Measurements from ENCODE around the gene PARM1. TPM values are rescaled to one million over a fixed set of nuclear protein-coding genes. Genes with fewer than 3 reads are reported as not detected.

Gene PARM1
- polyA plus RNA-seq, 3 donors: 0.06 to 0.54 (median 0.27) TPM

DNA sequence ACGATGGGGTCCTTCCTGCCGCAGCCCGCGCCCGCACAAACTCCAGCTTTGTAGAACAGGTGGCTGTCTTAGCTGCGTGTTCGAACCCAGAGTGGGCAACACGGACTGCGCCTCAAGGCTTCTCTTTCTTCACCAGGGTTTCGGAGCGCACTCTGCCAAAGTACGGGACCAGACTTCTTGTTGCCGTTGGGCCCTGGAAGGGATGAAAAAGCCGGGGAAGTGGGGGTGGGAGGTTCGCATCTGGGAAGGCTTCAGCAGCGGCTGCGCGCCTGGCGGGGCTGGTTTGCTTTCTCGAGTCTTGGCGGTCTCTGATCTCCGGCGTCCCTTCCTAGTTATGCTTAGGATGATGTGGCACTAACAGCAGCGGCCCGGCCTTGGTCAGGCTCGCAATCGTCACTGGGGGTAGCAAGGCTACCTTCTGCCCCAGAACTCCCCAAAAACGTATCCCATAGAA is 673 bp downstream of the PARM1 start:
- Histone ChIP-seq H3K27me3 (ENCODE audit: control insufficient read depth in 2 of 2, insufficient read depth in 2 of 2, low read length in 2 of 2) (peaks cover 60 to 76% of the 10 kb centered on the region in 2 donors), H4K20me1 (ENCODE audit: insufficient read depth, low read length) (no peaks in the 10 kb centered on the region), H3K4me1 (ENCODE audit: control insufficient read depth in 1 of 2, insufficient read depth in 2 of 2, low read length in 2 of 2) (peaks cover 33 to 34% of the 10 kb centered on the region in 2 donors), H3K4me2 (replicated peaks; ENCODE audit: extremely low read depth, low read length, poor library complexity, severe bottlenecking) (peak overlapping the region; percentile 73), H3K4me3 (replicated peaks in 1 of 3; ENCODE audit: low read depth in 2 of 3, low read length in 3 of 3) (peak overlapping the region in 2 of 3 experiments; percentile 3 to 70), H3K27ac (ENCODE audit: low read depth in 1 of 2, low read length in 2 of 2) (no peak overlapping the region), H3K79me2 (ENCODE audit: insufficient read depth, low read length) (no peaks in the 10 kb centered on the region), H3K9ac (ENCODE audit: insufficient read depth, low read length, poor library complexity, severe bottlenecking) (no peak overlapping the region), H3K9me3 (replicated peaks in 1 of 2; ENCODE audit: control insufficient read depth in 1 of 2, insufficient read depth in 1 of 2, low read length in 2 of 2) (peaks cover 0 to 16% of the 10 kb centered on the region in 2 donors), H2AFZ (ENCODE audit: insufficient read depth, low read depth, low read length, poor library complexity, severe bottlenecking) (peak overlapping the region; percentile 70), H3K36me3 (replicated peaks in 1 of 2; ENCODE audit: control insufficient read depth in 1 of 2, insufficient read depth in 2 of 2, low read length in 2 of 2) (no peaks in the 10 kb centered on the region)
- Mint-ChIP-seq H3K27me3 (ENCODE audit: low read depth in 3 of 3) (peaks cover 58 to 80% (median 67%) of the 10 kb centered on the region in 3 donors), H3K27ac (no peak overlapping the region), H3K36me3 (peaks cover 0 to 3% of the 10 kb centered on the region in 2 donors), H3K4me1 (peaks cover 32% of the 10 kb centered on the region), H3K9me3 (peaks cover 0 to 18% (median 7%) of the 10 kb centered on the region in 7 donors), H3K4me3 (peak overlapping the region; percentile 70 to 93)
- 2% methylated on average over 26 of the region's 28 CpGs for WGBS (ENCODE audit: insufficient coverage)
- intact Hi-C loops (cut with micrococcal nuclease): no loop called here
- DNase-seq: no peak
- TF ChIP-seq, protein P1, sequence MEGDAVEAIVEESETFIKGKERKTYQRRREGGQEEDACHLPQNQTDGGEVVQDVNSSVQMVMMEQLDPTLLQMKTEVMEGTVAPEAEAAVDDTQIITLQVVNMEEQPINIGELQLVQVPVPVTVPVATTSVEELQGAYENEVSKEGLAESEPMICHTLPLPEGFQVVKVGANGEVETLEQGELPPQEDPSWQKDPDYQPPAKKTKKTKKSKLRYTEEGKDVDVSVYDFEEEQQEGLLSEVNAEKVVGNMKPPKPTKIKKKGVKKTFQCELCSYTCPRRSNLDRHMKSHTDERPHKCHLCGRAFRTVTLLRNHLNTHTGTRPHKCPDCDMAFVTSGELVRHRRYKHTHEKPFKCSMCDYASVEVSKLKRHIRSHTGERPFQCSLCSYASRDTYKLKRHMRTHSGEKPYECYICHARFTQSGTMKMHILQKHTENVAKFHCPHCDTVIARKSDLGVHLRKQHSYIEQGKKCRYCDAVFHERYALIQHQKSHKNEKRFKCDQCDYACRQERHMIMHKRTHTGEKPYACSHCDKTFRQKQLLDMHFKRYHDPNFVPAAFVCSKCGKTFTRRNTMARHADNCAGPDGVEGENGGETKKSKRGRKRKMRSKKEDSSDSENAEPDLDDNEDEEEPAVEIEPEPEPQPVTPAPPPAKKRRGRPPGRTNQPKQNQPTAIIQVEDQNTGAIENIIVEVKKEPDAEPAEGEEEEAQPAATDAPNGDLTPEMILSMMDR (IDR thresholded peaks at IDR 0.05): no peak

DNA sequence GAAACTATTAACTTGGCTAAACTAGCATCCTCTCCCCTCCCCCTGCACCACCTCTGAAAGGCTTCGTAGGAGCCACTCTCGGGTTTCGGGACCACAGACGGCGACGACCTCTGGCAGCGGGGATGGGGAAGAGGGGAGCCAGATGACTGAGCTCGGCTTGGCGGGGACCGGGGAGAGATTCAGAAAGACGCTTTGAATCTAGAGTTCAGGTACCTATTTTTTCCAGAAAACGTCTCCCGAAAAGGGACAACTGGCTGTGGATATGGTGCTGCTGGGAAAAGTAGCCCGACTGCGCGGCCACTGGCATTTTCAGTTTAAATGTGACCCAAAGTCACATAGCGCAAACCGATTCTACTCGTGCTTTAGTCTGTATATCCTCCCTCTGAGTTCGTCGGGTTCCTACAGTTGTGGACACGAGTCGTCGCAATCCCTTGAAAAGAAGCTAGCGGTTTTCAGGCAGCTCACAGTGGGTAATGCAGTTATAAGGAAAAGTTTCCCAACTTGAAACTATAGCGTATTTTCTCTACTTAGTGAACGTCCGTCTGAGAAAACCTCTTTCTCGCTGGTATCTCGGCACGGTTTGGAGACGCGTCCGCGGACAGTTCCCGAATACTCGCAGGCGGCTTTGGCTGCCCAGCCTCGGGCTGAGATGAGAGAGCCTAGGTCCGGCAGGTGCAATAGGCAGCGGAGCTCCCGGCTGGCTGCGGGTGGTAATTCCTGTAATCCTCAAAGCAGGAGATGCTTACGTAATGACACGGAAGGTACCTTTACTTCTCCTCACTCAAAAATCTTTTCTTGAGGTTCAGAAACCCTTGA is 1.3 kb downstream of the PARM1 start:
- Histone ChIP-seq H3K4me1 (ENCODE audit: control insufficient read depth in 1 of 2, insufficient read depth in 2 of 2, low read length in 2 of 2) (peaks cover 33 to 34% of the 10 kb centered on the region in 2 donors), H3K27ac (ENCODE audit: low read depth in 1 of 2, low read length in 2 of 2) (no peak overlapping the region), H3K27me3 (ENCODE audit: control insufficient read depth in 2 of 2, insufficient read depth in 2 of 2, low read length in 2 of 2) (peaks cover 60 to 78% of the 10 kb centered on the region in 2 donors), H3K9me3 (replicated peaks in 1 of 2; ENCODE audit: control insufficient read depth in 1 of 2, insufficient read depth in 1 of 2, low read length in 2 of 2) (peaks cover 0 to 16% of the 10 kb centered on the region in 2 donors), H3K4me3 (replicated peaks in 1 of 3; ENCODE audit: low read depth in 2 of 3, low read length in 3 of 3) (peak overlapping the region in 1 of 3 experiments; percentile 70), H4K20me1 (ENCODE audit: insufficient read depth, low read length) (no peaks in the 10 kb centered on the region), H3K79me2 (ENCODE audit: insufficient read depth, low read length) (no peaks in the 10 kb centered on the region), H3K4me2 (replicated peaks; ENCODE audit: extremely low read depth, low read length, poor library complexity, severe bottlenecking) (peak overlapping the region; percentile 73), H3K9ac (ENCODE audit: insufficient read depth, low read length, poor library complexity, severe bottlenecking) (no peak overlapping the region), H3K36me3 (replicated peaks in 1 of 2; ENCODE audit: control insufficient read depth in 1 of 2, insufficient read depth in 2 of 2, low read length in 2 of 2) (no peaks in the 10 kb centered on the region), H2AFZ (ENCODE audit: insufficient read depth, low read depth, low read length, poor library complexity, severe bottlenecking) (peak overlapping the region; percentile 70)
- no peak overlapping the region for H3K27ac Mint-ChIP-seq
- peaks cover 0 to 18% (median 7%) of the 10 kb centered on the region in 7 donors for H3K9me3 Mint-ChIP-seq
- TF ChIP-seq, protein P1 (IDR thresholded peaks at IDR 0.05): no peak
- 1% methylated on average over 35 of the region's 45 CpGs for WGBS (ENCODE audit: insufficient coverage)
- no peak for DNase-seq
- intact Hi-C loops (cut with micrococcal nuclease): no loop called here
- H3K4me1 Mint-ChIP-seq: peaks cover 32% of the 10 kb centered on the region
- peaks cover 0 to 3% of the 10 kb centered on the region in 2 donors for H3K36me3 Mint-ChIP-seq
- H3K27me3 Mint-ChIP-seq (ENCODE audit: low read depth in 3 of 3): peaks cover 58 to 81% (median 66%) of the 10 kb centered on the region in 3 donors
- peak overlapping the region; percentile 70 to 93 for H3K4me3 Mint-ChIP-seq
